HEK293 (cell line): ENCODE data around the gene SLC5A10.

Source experiments
- CTCF ChIA-PET: fragments of 350-600 bp; formaldehyde crosslinking; extraction: SDS; loops from one replicate; lab custom pipeline; 2021; ENCODE audit warnings: antibody characterized with exemption; lab: Yijun Ruan, JAX
- POLR2A ChIA-PET: fragments of 300-600 bp; formaldehyde crosslinking; extraction: SDS; loops from one replicate; lab custom pipeline; 2020; ENCODE audit warnings: antibody characterized with exemption, inconsistent platforms; lab: Yijun Ruan, JAX
- H3K27ac ChIP-seq: fragments of 200-500 bp; sonication (Bioruptor generic); 2 replicates; pipeline ENCODE4 v1.5.1; 2014; ENCODE audit warnings: low read depth, low read length, control low read depth, inconsistent platforms; ENCODE audit errors: extremely low read depth
- H3K36me3 ChIP-seq, 2 experiments: fragments of 200-500 bp in 1 of 2; sonication (Bioruptor generic) in 1 of 2; 1 replicate in 1 of 2; 2 replicates in 1 of 2; pipeline ENCODE4 v1.5.1; 2014 to 2017; ENCODE audit warnings: inconsistent platforms in 2 of 2, low read length in 2 of 2; ENCODE audit not compliant: control insufficient read depth in 2 of 2, insufficient read depth in 1 of 2
- H3K4me1 ChIP-seq: fragments of 200-500 bp; sonication (Bioruptor generic); 2 replicates; pipeline ENCODE4 v1.5.1; 2014; ENCODE audit warnings: mild to moderate bottlenecking, low read length, inconsistent platforms; ENCODE audit not compliant: control insufficient read depth, insufficient read depth
- H3K4me3 ChIP-seq: 2 replicates; pipeline ENCODE4 v1.5.1; 2011; ENCODE audit warnings: low read depth, mild to moderate bottlenecking, control low read depth, low read length, moderate library complexity
- H3K9me3 ChIP-seq: fragments of 200-500 bp; sonication (Bioruptor generic); 2 replicates; pipeline ENCODE4 v1.5.1; 2014; ENCODE audit warnings: low read depth, low read length, inconsistent platforms; ENCODE audit not compliant: control insufficient read depth, insufficient read depth
- GLIS2 ChIP-seq: fragments of 450-650 bp; formaldehyde crosslinking; IDR thresholded peaks from 2 replicates; pipeline ENCODE4 v1.5.1; 2016; ENCODE audit warnings: missing biosample characterization, missing genetic modification characterization
- HOXA7 ChIP-seq: sonication (generic); formaldehyde crosslinking; IDR thresholded peaks from 2 replicates; pipeline ENCODE4 v1.8.1; 2022; ENCODE audit warnings: missing genetic modification reagents, borderline replicate concordance
- KLF16 ChIP-seq: fragments of 450-650 bp; formaldehyde crosslinking; IDR thresholded peaks from 2 replicates; pipeline ENCODE4 v1.5.1; 2017; ENCODE audit warnings: missing biosample characterization, missing genetic modification characterization
- PRDM1 ChIP-seq: fragments of 450-650 bp; formaldehyde crosslinking; IDR thresholded peaks from 2 replicates; pipeline ENCODE4; 2016; ENCODE audit warnings: missing biosample characterization, missing genetic modification characterization
- YY1 ChIP-seq: fragments of 450-650 bp; formaldehyde crosslinking; IDR thresholded peaks from 2 replicates; pipeline ENCODE4 v1.5.1; 2018; ENCODE audit warnings: missing biosample characterization, missing genetic modification characterization
- ZBTB21 ChIP-seq: fragments of 450-650 bp; formaldehyde crosslinking; IDR thresholded peaks from 2 replicates; pipeline ENCODE4 v1.5.1; 2017; ENCODE audit warnings: missing biosample characterization, missing genetic modification characterization
- ZBTB48 ChIP-seq: fragments of 450-650 bp; formaldehyde crosslinking; IDR thresholded peaks from 2 replicates; pipeline ENCODE4 v1.5.1; 2016; ENCODE audit warnings: missing biosample characterization, missing genetic modification characterization
- ZFP37 ChIP-seq: fragments of 450-650 bp; formaldehyde crosslinking; IDR thresholded peaks from 2 replicates; pipeline ENCODE4 v1.5.1; 2016; ENCODE audit warnings: missing biosample characterization, missing genetic modification characterization
- ZNF133 ChIP-seq: fragments of 450-650 bp; formaldehyde crosslinking; IDR thresholded peaks from 2 replicates; pipeline ENCODE4 v1.5.1; 2016; ENCODE audit warnings: missing biosample characterization, missing genetic modification characterization
- ZNF175 ChIP-seq: fragments of 450-650 bp; formaldehyde crosslinking; IDR thresholded peaks from 2 replicates; pipeline ENCODE4 v1.5.1; 2016; ENCODE audit warnings: missing biosample characterization, missing genetic modification characterization
- ZNF274 ChIP-seq, 2 experiments: fragments of 200-500 bp in 1 of 2; fragments of 450-650 bp in 1 of 2; sonication (Bioruptor generic) in 1 of 2; formaldehyde crosslinking in 1 of 2; IDR thresholded peaks; 2 replicates each; pipeline versions ENCODE4 v1.5.1 to v1.6.1; 2014 to 2016; ENCODE audit warnings: borderline replicate concordance in 1 of 2, inconsistent platforms in 1 of 2, low read length in 1 of 2, missing biosample characterization in 1 of 2, missing genetic modification characterization in 1 of 2
- ZNF292 ChIP-seq: fragments of 450-650 bp; formaldehyde crosslinking; IDR thresholded peaks from 2 replicates; pipeline ENCODE4 v1.5.1; 2016; ENCODE audit warnings: low read depth, missing biosample characterization, missing genetic modification characterization, borderline replicate concordance
- ZNF335 ChIP-seq: fragments of 450-650 bp; formaldehyde crosslinking; conservative IDR thresholded peaks from 2 replicates; pipeline ENCODE4 v1.5.1; 2016; ENCODE audit warnings: missing biosample characterization, missing genetic modification characterization
- ZNF37A ChIP-seq: fragments of 450-650 bp; IDR thresholded peaks from 2 replicates; pipeline ENCODE4 v1.5.1; 2018; ENCODE audit warnings: missing biosample characterization, missing genetic modification characterization
- ZNF404 ChIP-seq: fragments of 450-650 bp; formaldehyde crosslinking; IDR thresholded peaks from 2 replicates; pipeline ENCODE4 v1.5.1; 2017; ENCODE audit warnings: missing biosample characterization, missing genetic modification characterization
- ZNF423 ChIP-seq: fragments of 450-650 bp; formaldehyde crosslinking; IDR thresholded peaks from 2 replicates; pipeline ENCODE4 v1.5.1; 2016; ENCODE audit warnings: missing biosample characterization, missing genetic modification characterization
- ZNF513 ChIP-seq: fragments of 450-650 bp; IDR thresholded peaks from 2 replicates; pipeline ENCODE4 v1.5.1; 2018; ENCODE audit warnings: missing biosample characterization, missing genetic modification characterization
- ZNF529 ChIP-seq: fragments of 450-650 bp; formaldehyde crosslinking; IDR thresholded peaks from 2 replicates; pipeline ENCODE4 v1.5.1; 2017; ENCODE audit warnings: missing genetic modification characterization, missing biosample characterization; ENCODE audit not compliant: insufficient replicate concordance
- ZNF558 ChIP-seq: fragments of 450-650 bp; formaldehyde crosslinking; IDR thresholded peaks from 2 replicates; pipeline ENCODE4 v1.5.1; 2016; ENCODE audit warnings: missing biosample characterization, missing genetic modification characterization
- ZNF561 ChIP-seq: fragments of 450-650 bp; IDR thresholded peaks from 2 replicates; pipeline ENCODE4 v1.5.1; 2018; ENCODE audit warnings: missing biosample characterization, missing genetic modification characterization, borderline replicate concordance
- ZNF596 ChIP-seq: fragments of 450-650 bp; IDR thresholded peaks from 2 replicates; pipeline ENCODE4 v1.5.0; 2018; ENCODE audit warnings: missing biosample characterization, mild to moderate bottlenecking, missing genetic modification characterization, moderate library complexity
- ZNF600 ChIP-seq: fragments of 450-650 bp; formaldehyde crosslinking; IDR thresholded peaks from 2 replicates; pipeline ENCODE4 v1.5.1; 2016; ENCODE audit warnings: missing biosample characterization, missing genetic modification characterization
- ZNF629 ChIP-seq: fragments of 450-650 bp; formaldehyde crosslinking; IDR thresholded peaks from 2 replicates; pipeline ENCODE4 v1.5.1; 2017; ENCODE audit warnings: missing biosample characterization, missing genetic modification characterization
- ZNF670 ChIP-seq: fragments of 450-650 bp; formaldehyde crosslinking; IDR thresholded peaks from 2 replicates; pipeline ENCODE4 v1.5.1; 2016; ENCODE audit warnings: missing biosample characterization, missing genetic modification characterization, low read depth
- ZNF692 ChIP-seq: fragments of 450-650 bp; formaldehyde crosslinking; IDR thresholded peaks from 2 replicates; pipeline ENCODE4 v1.5.1; 2016; ENCODE audit warnings: missing biosample characterization, missing genetic modification characterization
- ZNF707 ChIP-seq: fragments of 450-650 bp; formaldehyde crosslinking; IDR thresholded peaks from 2 replicates; pipeline ENCODE4 v1.5.1; 2016; ENCODE audit warnings: missing biosample characterization, missing genetic modification characterization
- ZNF843 ChIP-seq: fragments of 450-650 bp; formaldehyde crosslinking; IDR thresholded peaks from 2 replicates; pipeline ENCODE4 v1.5.1; 2016; ENCODE audit warnings: missing biosample characterization, missing genetic modification characterization
- ZSCAN16 ChIP-seq: fragments of 450-650 bp; formaldehyde crosslinking; IDR thresholded peaks from 2 replicates; pipeline ENCODE4 v1.5.1; 2016; ENCODE audit warnings: missing biosample characterization, missing genetic modification characterization
- ZSCAN4 ChIP-seq: fragments of 450-650 bp; formaldehyde crosslinking; IDR thresholded peaks from 2 replicates; pipeline ENCODE4 v1.5.1; 2017; ENCODE audit warnings: missing biosample characterization, missing genetic modification characterization

Gene SLC5A10

DNA sequence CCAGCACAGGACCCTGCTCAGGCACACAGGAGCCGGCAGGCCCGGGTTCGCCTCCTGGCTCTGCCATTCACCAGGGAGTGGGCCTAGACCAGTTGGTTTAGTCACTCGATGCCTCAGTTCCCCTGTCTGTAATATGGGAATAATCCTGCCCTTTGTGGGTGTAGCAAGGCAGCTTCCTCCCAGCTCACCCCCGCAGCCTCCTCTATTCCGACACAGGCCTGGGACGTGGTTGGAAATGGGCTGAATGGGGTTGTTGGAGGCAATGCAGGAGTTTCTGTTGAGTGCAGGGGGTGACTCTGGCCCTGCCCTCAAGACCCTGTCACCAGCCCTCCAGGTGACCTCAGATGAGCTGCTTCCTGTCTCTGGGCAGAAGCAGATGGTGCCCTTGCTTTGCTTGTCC, 19.8 kb downstream of the SLC5A10 start:
- POLR2A ChIA-PET = interaction anchor here (1.4 kb wide), 1 partner anchor 9 kb away, joined by 3 read pairs; no protein-coding TSS in a partner anchor
- CTCF ChIA-PET = interaction anchor here (1.8 kb wide), 1 partner anchor 11 kb away, joined by 13 read pairs; no protein-coding TSS in a partner anchor

GRCh38 chr17:18974407-18975149, 22.6 kb downstream of the SLC5A10 start:
- ChIA-PET POLR2A (interaction anchor here (1.1 kb wide), 1 partner anchor 22 kb away, joined by 3 read pairs; no protein-coding TSS in a partner anchor), CTCF (interaction anchor here (0.6 to 2.5 kb wide), 2 partner anchors 13 to 14 kb away, joined by 4 to 10 read pairs; no protein-coding TSS in a partner anchor)
- no peak for TF ChIP-seq ZNF561
- no peak for TF ChIP-seq ZNF175 (tag by site-specific recombination)
- no peak for TF ChIP-seq ZNF558
- TF ChIP-seq ZNF843 (tag by site-specific recombination) = no peak
- TF ChIP-seq ZFP37 (tag by site-specific recombination) = no peak
- no peak for TF ChIP-seq ZSCAN4
- no peak for TF ChIP-seq YY1 (tag by site-specific recombination)
- TF ChIP-seq ZNF707 = no peak
- TF ChIP-seq ZNF404 (tag by site-specific recombination) = no peak
- no peak for TF ChIP-seq ZNF692 (tag by site-specific recombination)
- TF ChIP-seq ZBTB48 = no peak
- no peak for TF ChIP-seq ZNF513 (tag by site-specific recombination)
- no peak for TF ChIP-seq ZNF292 (tag by site-specific recombination)
- peaks cover 0 to 67% of the 10 kb centered on the region in 2 experiments; a peak in 2 of 3 replicates for H3K36me3 ChIP-seq
- H3K4me3 ChIP-seq = no peak overlapping the region
- no peak overlapping the region for H3K27ac ChIP-seq
- H3K9me3 ChIP-seq = no peaks in the 10 kb centered on the region
- H3K4me1 ChIP-seq = no peaks in the 10 kb centered on the region

More for the DNA sequence above, 19.8 kb downstream of the SLC5A10 start:
- peaks cover 11% of the 10 kb centered on the region for H3K4me1 ChIP-seq
- peak; percentile 90 for TF ChIP-seq ZNF600 (tag by site-specific recombination)
- TF ChIP-seq ZNF423 = no peak
- no peak overlapping the region for H3K27ac ChIP-seq
- H3K36me3 ChIP-seq = peaks cover 0 to 40% of the 10 kb centered on the region in 2 experiments; a peak in 2 of 3 replicates
- H3K4me3 ChIP-seq = no peak overlapping the region
- no peaks in the 10 kb centered on the region for H3K9me3 ChIP-seq

DNA sequence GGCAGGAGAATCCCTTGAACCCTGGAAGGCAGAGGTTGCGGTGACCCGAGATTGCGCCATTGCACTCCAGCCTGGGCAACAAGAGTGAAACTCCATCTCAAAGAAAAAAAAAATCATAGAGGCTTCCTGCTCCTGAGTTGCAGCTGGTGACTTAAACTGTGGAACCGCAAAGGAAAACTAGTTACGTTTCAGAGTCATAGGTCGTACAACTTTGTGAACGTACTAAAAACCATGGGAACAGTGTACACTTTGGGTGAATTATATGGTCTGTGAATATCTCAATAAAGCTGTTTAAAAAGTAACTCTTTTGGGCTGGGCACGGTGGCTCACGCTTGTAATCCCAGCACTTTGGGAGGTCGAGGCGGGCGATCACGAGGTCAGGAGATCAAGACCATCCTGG, 23.6 kb downstream of the SLC5A10 start:
- Histone ChIP-seq H3K36me3 (peaks cover 0 to 77% of the 10 kb centered on the region in 2 experiments; a peak in 2 of 3 replicates), H3K4me1 (no peaks in the 10 kb centered on the region), H3K9me3 (no peaks in the 10 kb centered on the region), H3K4me3 (no peak overlapping the region), H3K27ac (no peak overlapping the region)
- ChIA-PET CTCF (interaction anchor here (0.6 to 2.5 kb wide), 3 partner anchors 14 to 1990 kb away, joined by 3 to 10 read pairs (median 5); no protein-coding TSS in a partner anchor), POLR2A (interaction anchor here (0.9 to 1.1 kb wide), 2 partner anchors 21 to 29 kb away, joined by 3 read pairs; partner anchors contain the start of gene FAM83G)
- TF ChIP-seq ZNF596 (tag by site-specific recombination) = no peak
- TF ChIP-seq ZSCAN16 (tag by site-specific recombination) = no peak
- TF ChIP-seq GLIS2 (tag by site-specific recombination) = no peak
- TF ChIP-seq ZNF629 = no peak
- TF ChIP-seq ZNF670 = no peak
- TF ChIP-seq ZBTB21 = no peak
- TF ChIP-seq ZNF335 (tag by site-specific recombination) = no peak
- TF ChIP-seq ZNF133 (tag by site-specific recombination) = no peak
- TF ChIP-seq ZNF529 (tag by site-specific recombination) = no peak
- TF ChIP-seq ZNF274 (IDR thresholded peaks at IDR 0.05; ENCODE audit: low read length) = no peak
- no peak for TF ChIP-seq ZNF274 (tag by site-specific recombination; IDR thresholded peaks at IDR 0.05; ENCODE audit: borderline replicate concordance)
- no peak for TF ChIP-seq ZNF37A
- no peak for TF ChIP-seq PRDM1
- no peak for TF ChIP-seq KLF16 (tag by site-specific recombination)
- TF ChIP-seq HOXA7 = no peak
